Suprapubic skin (tissue), 4 donors: Measurements from ENCODE around the gene TMEM164.

Source experiments
- CTCF ChIP-seq, 2 donors: fragments of 200-600 bp in 1 of 2; fragments of 450-650 bp in 1 of 2; sonication (generic) in 1 of 2; IDR thresholded peaks; one replicate each; pipeline ENCODE4 v1.5.1; 2016 to 2019; ENCODE audit warnings: antibody characterized with exemption in 2 of 2, mild to moderate bottlenecking in 1 of 2, moderate library complexity in 1 of 2
- EP300 ChIP-seq: sonication (generic); formaldehyde crosslinking; IDR thresholded peaks from one replicate; pipeline ENCODE4 v1.6.1; 2017; ENCODE audit warnings: antibody characterized with exemption
- POLR2A ChIP-seq, 2 donors: fragments of 450-650 bp; IDR thresholded peaks; one replicate each; pipeline ENCODE4 v1.6.1; 2017; ENCODE audit warnings: antibody characterized with exemption in 2 of 2, mild to moderate bottlenecking in 2 of 2, moderate library complexity in 2 of 2
- POLR2AphosphoS5 ChIP-seq, 3 donors: sonication (generic); formaldehyde crosslinking; IDR thresholded peaks; one replicate each; pipeline ENCODE4 v1.6.1; 2017; ENCODE audit warnings: antibody characterized with exemption in 3 of 3

- TF ChIP-seq POLR2AphosphoS5 (IDR thresholded peaks at IDR 0.05) (no peak), POLR2A (IDR thresholded peaks at IDR 0.05) (no peak), CTCF (IDR thresholded peaks at IDR 0.05) (no peak), EP300 (no peak)
These were observed 56.5 kb downstream of the TMEM164 start for GRCh38 chrX:110059410-110059809.
